GM10248 (cell line): ENCODE measurements around the gene BAIAP2.

Experiments used
- CTCF ChIA-PET: fragments of 300-600 bp; sonication (Branson Sonifier 250); formaldehyde crosslinking; extraction: SDS; loops from one replicate; lab custom pipeline; 2021; ENCODE audit warnings: antibody characterized with exemption; lab: Yijun Ruan, JAX
- POLR2A ChIA-PET: fragments of 350-650 bp; sonication (Branson Sonifier 250); formaldehyde crosslinking; extraction: SDS; loops from one replicate; lab custom pipeline; 2020; ENCODE audit warnings: antibody characterized with exemption; lab: Yijun Ruan, JAX
- DNase-seq: peaks from one replicate; pipeline ENCODE4 v3.0.0; 2012; ENCODE audit errors: extremely low spot score
- CTCF ChIP-seq: IDR thresholded peaks from 2 replicates; pipeline ENCODE4 v1.5.1; 2012; ENCODE audit warnings: mild to moderate bottlenecking, low read depth; ENCODE audit errors: extremely low read depth, missing control alignments, control extremely low read depth

Gene BAIAP2

GRCh38 chr17:81134064-81134781, 99.3 kb downstream of the BAIAP2 start:
- ChIA-PET CTCF (interaction anchor here (0.7 to 2.1 kb wide), 6 partner anchors 8 to 350 kb away, joined by 3 to 6 read pairs (median 3); no protein-coding TSS in a partner anchor), POLR2A (no interaction called here)
- no peak for DNase-seq
- TF ChIP-seq CTCF = no peak

DNA sequence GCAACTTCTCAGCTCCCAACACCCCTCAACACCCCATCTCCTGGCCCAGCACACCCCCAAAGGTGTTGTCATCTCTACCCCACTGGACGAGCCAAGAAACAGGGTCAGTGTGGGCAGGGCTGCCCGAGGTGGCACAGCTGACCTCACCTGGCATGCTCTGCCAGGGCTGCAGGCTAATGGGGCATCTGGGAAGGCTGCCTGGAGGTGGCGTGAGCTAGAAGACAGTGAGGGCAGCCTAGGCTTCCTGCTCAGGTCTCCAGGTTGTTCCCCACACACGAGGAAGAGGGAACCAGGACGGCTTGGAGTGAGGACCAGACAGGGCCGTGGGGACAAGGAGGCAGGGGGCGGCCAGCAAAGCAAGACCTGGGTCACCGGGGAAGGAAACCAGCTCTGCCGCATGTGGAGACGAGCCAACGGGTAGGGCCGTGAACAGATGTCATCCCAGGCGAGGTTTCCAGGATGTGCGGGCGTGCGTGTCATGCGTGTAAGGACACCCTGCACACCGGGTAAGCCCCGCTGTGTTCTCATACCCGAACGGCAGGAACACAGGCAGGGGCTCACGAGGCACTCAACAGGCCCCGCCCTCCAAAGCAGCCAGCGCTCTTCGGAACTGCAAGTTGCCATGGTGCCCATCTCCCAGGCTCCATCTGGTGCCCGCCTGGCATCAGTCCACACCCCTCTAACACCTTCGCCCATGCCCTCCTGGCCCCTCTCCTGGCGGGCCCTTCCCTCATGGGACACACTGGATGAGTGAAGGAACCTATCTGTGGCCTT, 100.7 kb downstream of the BAIAP2 start:
- CTCF ChIA-PET = no interaction called here
- DNase-seq = no peak
- POLR2A ChIA-PET = interaction anchor here (0.5 kb wide), 1 partner anchor 94 kb away, joined by 5 read pairs; no protein-coding TSS in a partner anchor
- TF ChIP-seq CTCF = no peak

- no peak for DNase-seq
- POLR2A ChIA-PET = interaction anchor here (0.5 kb wide), 1 partner anchor 95 kb away, joined by 5 read pairs; no protein-coding TSS in a partner anchor
- CTCF ChIA-PET = no interaction called here
- no peak for TF ChIP-seq CTCF
Measured at GRCh38 chr17:81136366-81136765, 101.4 kb downstream of the BAIAP2 start.

- no peak for DNase-seq
- no peak for TF ChIP-seq CTCF
- CTCF ChIA-PET = no interaction called here
- POLR2A ChIA-PET = no interaction called here
Measured at GRCh38 chr17:81137248-81137647, 102.3 kb downstream of the BAIAP2 start.

- no peak for DNase-seq
- no peak for TF ChIP-seq CTCF
- ChIA-PET POLR2A (no interaction called here), CTCF (no interaction called here)
Measured at GRCh38 chr17:81138083-81138482, 103.1 kb downstream of the BAIAP2 start.

- no peak for DNase-seq
- TF ChIP-seq CTCF = no peak
- POLR2A ChIA-PET = no interaction called here
- CTCF ChIA-PET = no interaction called here
Measured at GRCh38 chr17:81138500-81138899, 103.5 kb downstream of the BAIAP2 start.
